Osteocyte (in vitro differentiated cells): ENCODE measurements around the gene BAHD1. TPM values are rescaled to one million over a fixed set of nuclear protein-coding genes. Genes with fewer than 3 reads are reported as not detected.

Experiments
- DNase-seq: peaks from one replicate; pipeline ENCODE4 v3.0.0; 2021; ENCODE audit warnings: mixed read lengths; ENCODE audit not compliant: unreplicated experiment; ENCODE audit errors: extremely low spot score
- H3K27ac Mint-ChIP-seq: one replicate; pipeline ENCODE4 v1.8.0; 2021; ENCODE audit warnings: mild to moderate bottlenecking, mixed read lengths; ENCODE audit not compliant: unreplicated experiment
- H3K27me3 Mint-ChIP-seq: one replicate; pipeline ENCODE4 v1.8.0; 2021; ENCODE audit warnings: mixed read lengths; ENCODE audit not compliant: unreplicated experiment
- H3K36me3 Mint-ChIP-seq: one replicate; pipeline ENCODE4 v1.8.0; 2021; ENCODE audit warnings: mixed read lengths; ENCODE audit not compliant: unreplicated experiment
- H3K4me1 Mint-ChIP-seq: one replicate; pipeline ENCODE4 v1.8.0; 2021; ENCODE audit warnings: mixed read lengths; ENCODE audit not compliant: unreplicated experiment
- H3K4me3 Mint-ChIP-seq: one replicate; pipeline ENCODE4 v1.8.0; 2021; ENCODE audit warnings: mild to moderate bottlenecking, moderate library complexity, mixed read lengths; ENCODE audit not compliant: unreplicated experiment
- H3K9me3 Mint-ChIP-seq: one replicate; pipeline ENCODE4 v1.8.0; 2021; ENCODE audit warnings: mixed read lengths; ENCODE audit not compliant: unreplicated experiment
- total RNA-seq: library from RNA; stranded (reverse); gene quantifications from 2 replicates; pipeline ENCODE4 v1.2.1, GENCODE V29; 2021
- TF ChIP-seq, protein P1 (sequence below): fragments of 200-600 bp; sonication (generic); IDR thresholded peaks from 2 replicates; pipeline ENCODE4 v1.5.0; 2021; ENCODE audit warnings: antibody characterized with exemption, mild to moderate bottlenecking, moderate library complexity

The BAHD1 gene
- total RNA-seq, 1 donor from 2014 or later = 26.4 TPM

- Mint-ChIP-seq H3K4me1 (peaks cover 40% of the 10 kb centered on the region), H3K9me3 (no peaks in the 10 kb centered on the region), H3K4me3 (peak overlapping the region; percentile 59), H3K36me3 (no peaks in the 10 kb centered on the region), H3K27me3 (peaks cover 43% of the 10 kb centered on the region), H3K27ac (no peak overlapping the region)
- DNase-seq = no peak
- TF ChIP-seq, protein P1, sequence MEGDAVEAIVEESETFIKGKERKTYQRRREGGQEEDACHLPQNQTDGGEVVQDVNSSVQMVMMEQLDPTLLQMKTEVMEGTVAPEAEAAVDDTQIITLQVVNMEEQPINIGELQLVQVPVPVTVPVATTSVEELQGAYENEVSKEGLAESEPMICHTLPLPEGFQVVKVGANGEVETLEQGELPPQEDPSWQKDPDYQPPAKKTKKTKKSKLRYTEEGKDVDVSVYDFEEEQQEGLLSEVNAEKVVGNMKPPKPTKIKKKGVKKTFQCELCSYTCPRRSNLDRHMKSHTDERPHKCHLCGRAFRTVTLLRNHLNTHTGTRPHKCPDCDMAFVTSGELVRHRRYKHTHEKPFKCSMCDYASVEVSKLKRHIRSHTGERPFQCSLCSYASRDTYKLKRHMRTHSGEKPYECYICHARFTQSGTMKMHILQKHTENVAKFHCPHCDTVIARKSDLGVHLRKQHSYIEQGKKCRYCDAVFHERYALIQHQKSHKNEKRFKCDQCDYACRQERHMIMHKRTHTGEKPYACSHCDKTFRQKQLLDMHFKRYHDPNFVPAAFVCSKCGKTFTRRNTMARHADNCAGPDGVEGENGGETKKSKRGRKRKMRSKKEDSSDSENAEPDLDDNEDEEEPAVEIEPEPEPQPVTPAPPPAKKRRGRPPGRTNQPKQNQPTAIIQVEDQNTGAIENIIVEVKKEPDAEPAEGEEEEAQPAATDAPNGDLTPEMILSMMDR = no peak
These were observed 5.6 kb upstream of the BAHD1 start for GRCh38 chr15:40435023-40435709.

DNA sequence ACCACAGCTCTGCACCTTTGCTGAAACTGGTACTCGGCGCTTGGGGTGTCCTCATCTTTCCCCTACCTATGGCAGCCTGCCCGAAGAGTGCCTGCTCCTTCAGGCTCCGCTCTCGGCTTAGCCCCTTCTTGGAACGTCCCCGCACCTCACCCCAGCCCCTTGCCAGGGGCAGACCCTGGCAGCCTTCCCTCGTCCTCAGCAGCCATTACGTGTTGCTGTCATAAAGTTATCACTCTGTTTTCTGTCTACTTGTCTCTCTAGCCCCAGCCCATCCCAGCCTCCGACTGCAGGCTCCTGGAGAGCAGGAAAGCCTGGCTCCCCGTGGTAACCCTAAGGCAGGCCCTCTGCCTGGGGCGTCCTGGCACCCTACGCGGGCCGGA lies 5.1 kb upstream of the BAHD1 start:
- peaks cover 38% of the 10 kb centered on the region for H3K27me3 Mint-ChIP-seq
- H3K36me3 Mint-ChIP-seq = no peaks in the 10 kb centered on the region
- H3K4me3 Mint-ChIP-seq = peak overlapping the region; percentile 59

DNA sequence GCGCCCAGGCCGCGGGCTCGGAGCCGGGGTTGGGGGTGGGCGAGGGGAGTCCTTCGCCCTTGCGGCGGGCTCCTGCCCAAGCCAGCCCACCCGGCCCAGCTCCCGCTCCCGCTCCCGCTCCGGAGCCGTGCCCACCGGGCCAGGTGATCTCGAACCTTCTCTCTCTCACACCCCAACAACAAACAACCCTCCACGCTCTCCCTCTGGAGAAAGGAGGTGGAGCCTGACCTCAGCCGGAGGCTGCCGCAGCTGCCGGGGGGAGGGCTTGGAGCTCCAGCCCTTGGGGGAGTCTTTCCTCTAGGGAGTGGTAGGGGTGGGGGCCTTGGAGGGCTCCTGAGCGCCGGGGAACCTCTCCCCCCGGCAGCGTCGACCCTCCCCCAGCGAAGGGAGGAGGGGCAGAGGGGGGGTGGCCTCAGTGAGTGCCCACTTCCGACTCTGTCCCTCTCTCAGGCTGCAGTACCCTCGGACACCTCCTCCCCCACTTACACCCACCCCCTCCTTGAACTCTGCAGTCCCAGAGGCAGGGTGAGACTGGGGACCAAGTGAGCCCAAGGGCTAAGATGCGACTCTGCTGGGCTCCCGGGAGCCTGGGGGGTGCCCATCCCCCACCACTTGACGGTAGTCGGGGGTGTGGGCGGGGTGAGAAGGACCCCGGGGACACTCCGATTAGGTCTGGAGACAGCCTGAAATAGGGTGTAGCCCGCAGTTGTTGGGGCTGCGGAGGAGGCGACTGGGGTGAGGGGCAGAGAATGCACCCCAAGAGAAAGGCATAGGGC lies 4.4 kb upstream of the BAHD1 start:
- TF ChIP-seq, protein P1 = no peak
- DNase-seq = no peak
- Mint-ChIP-seq H3K36me3 (no peaks in the 10 kb centered on the region), H3K4me3 (peak overlapping the region; percentile 67), H3K9me3 (no peaks in the 10 kb centered on the region), H3K27ac (no peak overlapping the region), H3K4me1 (peaks cover 40% of the 10 kb centered on the region), H3K27me3 (peaks cover 38% of the 10 kb centered on the region)

More for the DNA sequence above, 5.1 kb upstream of the BAHD1 start:
- Mint-ChIP-seq H3K4me1 (peaks cover 40% of the 10 kb centered on the region), H3K27ac (no peak overlapping the region), H3K9me3 (no peaks in the 10 kb centered on the region)
- TF ChIP-seq, protein P1 = no peak
- DNase-seq = no peak

- H3K9me3 Mint-ChIP-seq = no peaks in the 10 kb centered on the region
- no peak overlapping the region for H3K27ac Mint-ChIP-seq
- DNase-seq = no peak
- H3K36me3 Mint-ChIP-seq = no peaks in the 10 kb centered on the region
- peaks cover 38% of the 10 kb centered on the region for H3K27me3 Mint-ChIP-seq
- peak overlapping the region; percentile 67 for H3K4me3 Mint-ChIP-seq
- TF ChIP-seq, protein P1 = no peak
- peaks cover 40% of the 10 kb centered on the region for H3K4me1 Mint-ChIP-seq
These were observed 3.6 kb upstream of the BAHD1 start for GRCh38 chr15:40436892-40437751.
